GM19328 (cell line): ENCODE results near the gene FAM181B.

Experiments used
- ATAC-seq: cut with Tn5 transposase; IDR thresholded peaks from one replicate; pipeline ENCODE4 v1.9.1; 2021; ENCODE audit warnings: mild to moderate bottlenecking, moderate library complexity; ENCODE audit not compliant: unreplicated experiment

Gene FAM181B, protein sequence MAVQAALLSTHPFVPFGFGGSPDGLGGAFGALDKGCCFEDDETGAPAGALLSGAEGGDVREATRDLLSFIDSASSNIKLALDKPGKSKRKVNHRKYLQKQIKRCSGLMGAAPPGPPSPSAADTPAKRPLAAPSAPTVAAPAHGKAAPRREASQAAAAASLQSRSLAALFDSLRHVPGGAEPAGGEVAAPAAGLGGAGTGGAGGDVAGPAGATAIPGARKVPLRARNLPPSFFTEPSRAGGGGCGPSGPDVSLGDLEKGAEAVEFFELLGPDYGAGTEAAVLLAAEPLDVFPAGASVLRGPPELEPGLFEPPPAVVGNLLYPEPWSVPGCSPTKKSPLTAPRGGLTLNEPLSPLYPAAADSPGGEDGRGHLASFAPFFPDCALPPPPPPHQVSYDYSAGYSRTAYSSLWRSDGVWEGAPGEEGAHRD

DNA sequence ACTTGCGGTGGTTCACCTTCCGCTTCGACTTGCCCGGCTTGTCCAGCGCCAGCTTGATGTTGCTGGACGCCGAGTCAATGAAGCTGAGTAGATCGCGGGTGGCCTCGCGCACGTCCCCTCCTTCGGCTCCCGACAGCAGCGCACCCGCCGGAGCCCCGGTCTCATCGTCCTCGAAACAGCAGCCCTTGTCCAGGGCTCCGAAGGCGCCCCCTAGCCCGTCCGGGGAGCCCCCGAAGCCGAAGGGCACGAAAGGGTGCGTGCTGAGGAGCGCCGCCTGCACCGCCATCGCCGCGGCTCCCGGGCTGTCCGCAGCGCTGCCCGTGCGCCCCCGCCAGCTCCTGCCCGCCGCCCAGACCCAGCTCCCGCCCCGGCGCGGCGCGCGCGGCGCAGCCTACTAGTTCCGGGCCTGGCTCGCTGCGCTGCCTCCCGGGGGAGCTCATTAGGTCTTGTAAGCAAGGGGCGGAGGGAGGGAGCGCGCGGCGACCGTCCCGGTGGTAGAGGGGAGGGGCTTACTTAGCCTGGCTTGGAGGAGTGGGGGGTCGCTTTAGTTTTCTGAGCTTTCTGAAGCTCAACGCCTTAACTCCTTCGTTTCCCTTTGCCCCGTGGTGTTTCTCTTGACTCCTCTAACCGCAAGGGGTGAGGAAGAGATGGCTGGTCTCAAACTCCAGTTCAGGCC is at the start of gene FAM181B:
FAM181B (minus strand) TSS at position 421 of the 676 bp plus-strand sequence; CDS start at position 286, 135 bp downstream.
- ATAC-seq: no peak

DNA sequence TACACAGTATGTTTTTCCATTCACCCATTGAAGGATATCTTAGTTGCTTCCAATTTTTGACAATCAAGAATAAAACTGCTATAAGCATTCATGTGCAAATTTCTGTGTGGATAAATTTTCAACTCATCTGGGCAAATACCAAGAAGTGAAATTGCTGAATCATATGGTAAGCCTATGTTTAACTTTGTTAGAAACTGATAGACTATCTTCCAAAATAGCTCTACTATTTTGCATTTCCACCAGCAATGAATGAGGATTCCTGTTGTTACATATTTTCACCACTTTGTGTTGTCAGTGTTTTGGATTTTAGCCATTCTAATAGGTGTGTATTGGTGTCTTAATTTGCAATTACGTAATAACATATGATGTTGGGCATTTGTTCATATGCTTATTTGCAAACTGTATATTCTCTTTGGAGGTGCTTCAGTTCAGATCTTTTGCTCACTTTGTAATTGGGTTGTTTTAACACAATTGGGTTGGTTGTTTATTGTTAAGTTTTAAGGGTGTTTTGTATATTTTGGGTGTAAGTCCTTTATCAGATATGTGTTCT is 49.2 kb upstream of the FAM181B start:
- no peak for ATAC-seq

DNA sequence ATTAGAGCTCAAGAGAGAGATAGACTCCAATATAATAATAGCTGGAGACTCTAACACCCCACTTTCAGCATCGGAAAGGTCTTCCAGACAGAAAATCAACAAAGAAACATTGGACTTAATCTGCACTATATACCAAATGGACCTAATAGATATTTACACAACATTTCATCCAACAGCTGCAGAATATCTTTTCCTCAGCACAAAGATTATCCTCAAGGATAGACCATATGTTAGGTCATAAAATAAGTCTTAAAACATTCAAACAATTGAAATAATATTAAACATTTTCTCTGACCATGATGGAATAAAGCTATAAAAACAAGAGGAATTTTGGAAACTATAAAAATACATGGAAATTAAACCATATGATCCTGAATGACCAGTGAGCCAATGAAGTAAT is 45.1 kb upstream of the FAM181B start:
- no peak for ATAC-seq

DNA sequence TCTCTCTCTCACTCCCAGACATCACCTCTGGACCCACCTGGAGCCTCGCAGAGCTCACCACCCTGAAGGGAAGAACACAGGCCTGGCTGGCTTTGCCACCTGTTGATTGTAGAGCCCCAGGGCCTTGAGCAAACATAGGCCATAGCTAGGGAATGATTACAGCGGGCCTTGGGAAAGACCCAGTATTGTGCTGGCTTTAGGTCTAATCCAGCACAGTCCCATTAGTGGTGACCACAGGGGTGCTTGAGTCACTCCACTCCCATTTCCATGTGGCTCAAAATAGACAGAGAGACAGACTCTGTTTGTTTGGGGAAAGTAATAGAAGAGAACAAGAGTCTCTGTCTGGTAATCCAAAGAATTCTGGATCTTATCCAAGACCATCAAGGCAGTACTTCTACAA is 42.7 kb upstream of the FAM181B start:
- ATAC-seq: no peak

DNA sequence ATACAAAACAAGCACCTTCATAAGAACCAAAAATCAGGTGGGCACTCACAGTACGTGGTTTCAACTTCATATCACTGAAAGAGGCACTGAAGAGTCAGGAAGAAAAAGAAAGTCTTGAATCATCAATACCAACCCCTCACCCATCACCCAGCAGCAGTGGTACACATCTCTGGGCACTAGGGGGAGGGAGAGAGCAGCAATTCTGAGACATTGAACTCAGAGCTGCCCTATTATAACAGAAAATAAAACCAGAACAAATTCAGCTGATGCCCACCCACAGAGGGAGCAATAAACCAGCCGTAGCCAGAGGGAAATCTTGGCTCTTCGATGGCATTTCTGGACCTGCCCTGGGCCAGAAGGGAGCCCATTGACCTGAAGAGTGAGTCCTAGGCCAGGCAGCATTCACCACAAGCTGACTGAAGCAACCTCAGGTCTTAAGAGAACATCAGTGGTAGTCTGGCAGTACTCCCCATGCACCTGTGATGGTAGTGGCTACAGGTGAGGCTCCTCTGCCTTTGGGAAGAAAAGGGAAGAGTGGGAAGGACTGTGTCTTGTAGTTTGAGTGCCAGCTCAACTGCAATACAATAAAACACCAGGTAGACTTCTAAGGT is 42.2 kb upstream of the FAM181B start:
- ATAC-seq: no peak

DNA sequence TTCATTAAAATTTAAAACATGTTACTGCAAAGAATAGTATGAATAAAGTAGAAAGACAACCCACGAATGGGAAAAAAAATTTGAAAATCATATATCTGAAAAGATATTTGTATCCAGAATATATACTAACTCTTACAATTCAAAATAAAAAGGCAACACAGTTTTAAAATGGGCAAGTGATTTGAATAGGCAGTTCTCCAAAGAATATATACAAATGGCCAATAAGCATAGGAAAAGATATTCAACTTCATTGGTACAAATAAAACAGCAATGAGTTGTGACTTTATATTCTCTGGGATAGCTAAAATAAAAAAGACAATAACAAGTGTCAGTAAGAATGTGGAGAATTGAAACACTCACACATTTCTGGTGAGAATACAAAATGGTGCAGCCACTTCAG is 41.6 kb upstream of the FAM181B start:
- ATAC-seq: no peak

DNA sequence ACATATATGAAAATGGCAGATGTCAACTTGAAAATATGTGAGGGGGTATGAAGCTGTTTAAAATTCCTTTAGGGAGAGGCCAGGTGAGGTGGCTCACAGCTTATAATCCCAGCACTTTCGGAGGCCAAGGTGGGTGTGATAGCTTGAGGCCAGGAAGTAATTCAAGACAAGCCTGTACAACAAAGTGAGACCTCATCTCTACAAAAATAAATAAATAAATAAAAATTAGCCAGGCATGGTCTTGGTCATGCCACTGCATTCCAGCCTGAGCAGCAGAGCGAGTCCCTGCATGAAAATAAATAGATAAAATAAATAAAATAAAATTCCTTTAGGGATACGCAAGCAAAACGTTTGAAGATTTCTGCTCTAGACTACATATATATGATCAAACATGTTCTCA is 38.1 kb upstream of the FAM181B start:
- ATAC-seq: no peak

DNA sequence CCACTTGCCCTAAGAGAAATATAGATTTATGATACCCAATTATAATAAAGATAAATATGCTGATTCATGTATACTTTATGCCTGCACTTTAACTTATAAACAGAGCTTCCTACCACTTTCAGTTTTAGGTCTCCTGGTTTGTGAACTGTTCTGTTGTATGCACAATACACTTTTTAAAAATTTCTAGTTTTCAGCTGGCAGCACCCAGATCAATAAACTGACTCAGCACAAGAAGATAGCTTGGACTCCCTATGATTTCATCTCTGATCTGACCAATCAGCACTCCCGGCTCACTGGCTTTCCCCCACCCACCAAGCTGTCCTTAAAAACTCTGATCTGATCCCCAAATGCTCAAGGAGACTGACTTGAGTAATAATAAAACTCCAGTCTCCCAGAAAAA is 33.5 kb upstream of the FAM181B start:
- ATAC-seq: no peak

DNA sequence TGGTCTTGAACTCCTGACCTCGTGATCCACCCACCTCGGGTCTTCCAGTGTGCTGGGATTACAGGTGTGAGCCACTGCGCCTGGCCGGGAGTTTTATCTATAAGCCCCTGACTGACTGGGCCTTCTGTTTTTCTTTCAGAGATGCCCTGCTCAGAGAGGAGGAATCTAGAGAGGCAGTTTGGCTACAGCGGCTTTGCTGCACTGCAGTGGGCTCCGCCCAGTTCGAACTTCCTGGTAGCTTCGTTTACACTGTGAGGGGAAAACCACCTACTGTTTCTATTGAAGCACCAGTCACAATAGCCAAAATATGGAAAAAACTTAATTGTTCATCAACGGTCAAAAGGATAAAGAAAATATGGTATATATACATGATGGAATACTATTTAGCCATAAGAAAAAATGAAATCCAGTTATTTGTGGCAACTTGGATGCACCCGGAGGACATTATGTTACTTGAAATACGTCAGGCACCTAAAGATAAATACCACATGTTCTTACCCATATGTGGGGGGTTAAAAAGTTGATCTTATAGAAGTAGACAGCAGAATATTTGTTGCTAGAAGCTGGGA is 31.9 kb upstream of the FAM181B start:
- ATAC-seq: no peak

DNA sequence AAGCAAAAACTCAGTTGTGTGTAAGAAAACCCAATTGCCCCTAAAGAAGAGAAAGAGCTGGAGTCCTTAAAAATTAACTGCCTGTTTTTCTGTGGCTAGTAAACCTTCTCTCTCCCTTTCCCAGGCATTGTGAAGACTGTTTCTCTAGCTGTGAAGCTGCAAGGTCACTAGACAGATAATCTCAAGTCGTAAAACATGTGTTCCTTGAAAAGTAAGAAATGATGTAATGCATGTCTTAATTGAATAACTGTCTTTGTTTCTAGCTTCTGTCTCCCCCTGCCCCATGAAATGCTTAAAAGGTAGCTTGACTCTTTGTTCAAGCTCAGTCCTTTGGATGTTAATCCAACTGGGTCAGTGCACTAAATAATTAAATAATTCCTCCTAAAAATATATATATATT is 29.5 kb upstream of the FAM181B start:
- ATAC-seq: no peak

DNA sequence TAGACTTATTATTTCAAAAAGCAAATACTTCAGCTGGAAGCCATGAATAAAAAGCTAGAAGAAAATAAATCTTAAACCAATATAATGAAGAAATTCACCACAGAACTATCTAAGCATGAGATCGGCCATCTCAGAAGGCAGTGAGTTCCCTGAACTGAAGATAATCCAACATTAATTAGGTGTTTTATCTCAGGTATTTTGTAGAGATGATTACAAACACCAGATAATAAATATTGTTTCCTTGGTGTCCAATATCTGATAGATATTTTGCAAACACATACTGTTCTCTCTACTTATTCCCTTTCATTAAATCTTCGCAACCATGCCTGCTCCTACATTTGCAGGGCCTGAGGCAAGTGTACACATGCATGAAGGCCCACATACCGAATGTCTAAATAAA is 26.0 kb upstream of the FAM181B start:
- ATAC-seq: no peak

DNA sequence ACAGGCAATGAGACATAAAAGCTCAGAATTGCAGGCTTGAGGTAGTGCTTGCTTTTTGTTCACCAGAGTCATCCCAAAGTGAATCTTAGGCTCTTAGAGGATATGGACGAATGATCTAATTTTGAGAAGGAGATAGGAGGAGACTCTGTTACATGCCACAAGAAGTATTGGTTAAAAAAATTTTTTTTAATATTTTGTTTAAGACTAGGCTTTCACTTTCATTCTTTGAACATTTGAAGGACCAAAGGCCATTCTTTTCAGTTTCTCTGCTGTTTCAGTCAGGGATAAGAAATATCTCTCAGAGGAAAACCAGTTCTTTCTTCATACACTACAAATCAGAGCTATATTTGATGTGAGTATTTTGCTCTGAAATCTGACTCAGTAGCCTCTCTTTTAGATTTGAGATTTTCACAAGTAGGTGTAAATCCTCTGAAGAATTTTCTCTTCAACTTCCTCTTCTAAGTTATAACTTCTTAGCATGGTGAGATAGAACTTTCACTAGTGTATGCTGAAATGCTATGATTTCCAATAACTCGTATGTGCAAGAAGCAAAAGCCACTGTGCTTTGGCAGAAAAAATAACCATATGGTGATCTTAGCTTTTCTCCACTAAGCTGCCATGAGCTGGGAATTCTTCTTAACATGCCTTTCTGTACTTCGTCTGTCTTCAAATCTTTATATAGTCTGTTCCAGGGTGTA is 24.1 kb upstream of the FAM181B start:
- no peak for ATAC-seq

DNA sequence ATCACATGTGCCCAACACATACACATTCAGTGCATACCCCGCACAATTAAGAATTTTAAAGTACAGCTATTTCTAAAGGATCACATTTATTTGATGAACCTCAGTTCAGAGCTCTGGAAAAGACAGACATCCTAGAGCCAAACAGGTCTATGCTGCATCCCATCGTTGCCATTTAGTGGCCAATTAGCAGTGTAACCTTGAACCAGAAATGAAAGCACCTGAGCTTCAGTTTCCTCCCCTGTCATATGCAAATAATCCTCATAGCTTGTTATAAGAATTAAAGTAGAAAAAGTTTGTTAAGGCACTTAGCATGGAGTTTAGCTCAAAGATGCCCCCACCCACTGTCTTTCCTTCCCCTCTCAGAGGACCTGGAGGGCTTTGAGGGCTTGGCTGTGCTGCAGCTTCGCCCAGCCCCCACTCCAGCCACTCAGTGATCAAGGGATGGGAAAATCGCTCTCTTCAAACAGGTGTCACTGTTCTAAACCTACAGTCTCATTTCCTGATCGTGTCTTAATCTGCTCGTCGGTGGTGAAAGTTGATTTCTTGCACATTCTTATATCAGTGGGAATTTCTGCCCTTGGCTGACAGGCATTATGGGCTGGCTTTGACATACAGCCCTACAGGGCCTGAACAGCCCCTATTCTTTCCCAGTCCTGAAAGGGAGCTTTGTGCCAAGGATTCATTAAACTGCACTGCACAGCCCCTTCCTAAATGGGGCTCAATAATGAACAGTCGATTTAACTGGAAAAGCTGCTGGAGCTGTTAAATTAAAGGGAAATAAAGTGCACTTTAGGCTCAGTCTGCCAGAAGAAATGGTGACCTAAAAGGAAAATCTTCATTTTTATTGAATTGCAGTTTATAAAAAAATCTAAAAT is 23.3 kb upstream of the FAM181B start:
- no peak for ATAC-seq

DNA sequence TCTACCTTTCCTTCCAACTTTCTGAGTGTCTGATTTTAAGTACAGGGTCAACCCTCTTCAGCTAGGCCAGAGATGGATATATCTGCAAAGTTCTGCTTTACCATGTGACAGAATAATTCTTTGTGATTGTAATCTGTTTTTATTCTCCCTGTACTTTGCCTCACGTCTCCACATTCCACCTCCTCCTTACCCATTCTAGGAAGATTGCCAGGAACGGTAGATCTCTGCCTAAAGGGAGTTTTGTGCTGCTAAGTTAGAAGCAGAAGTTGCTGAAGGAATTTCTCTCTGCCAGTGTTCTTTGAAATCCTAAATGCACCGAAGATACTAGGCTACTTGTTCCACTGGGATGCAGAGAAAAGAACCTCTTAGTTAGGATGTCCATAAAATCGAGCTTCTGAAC is 20.7 kb upstream of the FAM181B start:
- ATAC-seq: no peak

DNA sequence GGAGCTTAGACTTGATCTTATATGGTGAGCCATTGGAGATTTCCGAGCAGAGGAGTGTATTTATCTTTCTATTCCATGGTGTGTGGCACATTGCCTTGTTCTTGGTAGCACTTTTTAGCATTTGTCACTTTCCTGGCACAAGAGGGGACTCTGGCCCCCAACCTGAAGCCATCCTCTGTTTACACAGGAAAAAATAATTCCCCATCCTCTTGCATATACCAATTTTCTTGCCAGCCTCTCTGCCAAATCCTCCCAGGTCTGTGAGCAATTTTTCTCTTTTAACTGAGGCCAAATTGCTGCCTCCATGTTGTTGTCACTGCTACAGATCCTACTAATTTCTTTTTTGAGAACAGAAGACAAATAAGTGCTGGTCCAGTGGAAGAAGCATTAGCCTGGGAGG is 20.3 kb upstream of the FAM181B start:
- ATAC-seq: no peak

DNA sequence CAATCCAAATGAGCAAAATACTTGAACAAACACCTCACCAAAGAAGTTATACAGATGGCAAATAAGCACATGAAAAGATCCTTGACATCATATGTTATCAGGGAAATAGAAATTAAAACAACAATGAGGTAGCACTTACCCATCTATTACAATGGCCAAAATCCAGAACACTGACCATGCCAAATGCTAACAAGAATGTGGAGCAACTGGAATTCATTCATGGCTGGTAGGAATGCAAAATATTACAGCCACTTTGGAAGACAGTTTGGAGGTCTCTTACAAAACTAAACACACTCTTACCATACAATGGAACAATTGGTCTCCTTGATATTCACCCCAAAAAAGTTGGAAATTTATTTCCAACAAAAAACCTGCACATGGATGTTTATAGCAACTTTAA is 19.1 kb upstream of the FAM181B start:
- no peak for ATAC-seq

DNA sequence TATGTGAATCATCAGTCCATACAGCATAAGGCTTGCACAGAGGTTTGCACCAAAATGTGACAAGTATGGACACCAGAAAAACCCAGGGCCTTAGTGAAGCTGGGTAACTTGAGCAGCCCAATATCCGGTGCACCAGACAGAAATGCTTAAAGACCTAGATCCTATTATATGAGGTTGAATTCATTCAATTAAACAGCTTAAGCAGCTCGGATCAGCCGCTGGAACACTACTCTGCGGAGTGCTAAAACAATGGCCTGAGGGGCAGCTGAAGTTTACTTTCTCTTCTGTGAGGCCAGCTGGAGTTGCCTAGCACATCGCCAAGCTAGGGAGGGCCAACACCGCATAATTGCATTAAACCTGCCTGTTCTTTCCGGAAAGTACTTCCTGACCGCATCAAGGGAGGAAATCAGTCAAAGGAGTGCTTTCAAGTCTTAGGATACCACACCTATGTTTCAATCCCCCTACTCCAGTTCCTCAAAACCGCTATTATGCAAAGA is 17.0 kb upstream of the FAM181B start:
- ATAC-seq: no peak

DNA sequence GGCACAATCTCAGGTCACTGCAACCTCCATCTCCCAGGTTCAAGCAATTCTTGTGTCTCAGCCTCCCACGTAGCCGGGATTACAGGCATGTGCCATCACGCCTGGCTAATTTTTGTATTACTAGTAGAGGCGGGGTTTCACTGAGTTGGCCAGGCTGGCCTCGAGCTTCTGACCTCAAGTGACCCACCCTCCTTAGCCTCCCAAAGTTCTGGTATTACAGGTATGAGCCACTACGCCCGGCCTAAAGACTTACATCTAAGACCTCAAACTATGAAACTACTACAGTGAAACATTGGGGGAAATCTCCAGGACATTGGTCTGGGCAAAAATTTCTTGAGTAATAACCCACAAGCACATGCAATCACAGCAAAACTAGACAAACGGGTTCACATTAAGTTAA is 13.8 kb upstream of the FAM181B start:
- no peak for ATAC-seq

DNA sequence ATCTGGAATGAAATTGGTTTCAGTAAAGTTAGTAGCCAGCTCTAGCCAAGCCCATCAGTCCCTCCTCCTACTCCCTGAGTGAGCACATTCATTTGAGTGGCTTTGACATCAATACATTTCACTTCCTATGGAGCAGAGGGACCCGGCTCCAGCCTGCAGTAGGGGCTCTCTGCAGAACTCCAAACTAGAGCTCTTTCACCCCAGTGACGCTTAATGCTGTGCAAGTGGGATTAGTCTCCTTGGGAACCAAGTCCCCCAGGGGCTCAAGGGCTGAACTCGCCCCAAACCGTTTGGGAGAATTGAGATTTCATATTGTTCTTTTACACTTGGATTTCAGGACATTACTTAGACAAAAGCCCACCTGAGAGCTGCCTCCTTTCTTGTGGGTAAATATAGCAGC is 4.4 kb upstream of the FAM181B start:
- no peak for ATAC-seq

DNA sequence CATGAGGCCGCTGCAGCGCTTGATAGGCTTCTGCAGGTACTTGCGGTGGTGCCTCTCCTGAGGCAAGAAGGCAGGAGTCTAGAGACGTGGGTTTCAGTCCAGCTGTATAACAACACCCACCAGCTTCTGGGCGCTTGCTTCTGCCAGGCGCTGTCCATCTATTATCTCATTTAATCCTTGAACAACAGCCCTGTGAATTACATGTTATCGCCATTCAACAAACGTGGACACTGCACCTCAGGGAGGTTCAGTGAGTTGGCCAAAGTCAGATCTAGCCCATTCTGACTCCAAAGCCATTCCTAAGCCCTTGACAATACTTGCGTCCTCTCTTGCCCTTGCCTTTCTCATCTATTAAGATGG is 436 bp upstream of the FAM181B start:
- ATAC-seq: no peak
